HepG2 (cell line): ENCODE measurements around the gene ST8SIA1. TPM values are rescaled to one million over a fixed set of nuclear protein-coding genes. Genes with fewer than 3 reads are reported as not detected.

ENCODE experiments used
- MYC ChIP-seq: sonication (generic); formaldehyde crosslinking; IDR thresholded peaks from 2 replicates; pipeline ENCODE4 v1.9.0; 2021; ENCODE audit warnings: missing genetic modification reagents, borderline replicate concordance
- ZFP36L1 ChIP-seq: sonication (generic); formaldehyde crosslinking; IDR thresholded peaks from 2 replicates; pipeline ENCODE4 v1.8.0; 2022; ENCODE audit warnings: mild to moderate bottlenecking, missing genetic modification reagents, moderate library complexity
- polyA plus RNA-seq, 8 experiments: library from polyadenylated mRNA; depleted of rRNA in 3 of 8; stranded (reverse) in 7 of 8; unstranded in 1 of 8; fragments of >200 nt; fragmentation: Illumina TruSeq in 4 of 8; extraction: Trizol in 4 of 8; gene quantifications; 2 replicates each; pipeline versions ENCODE4 v1.2.1 to v1.2.3, GENCODE V29; 2011 to 2016; ENCODE audit warnings: low read depth in 4 of 8, missing spikeins in 1 of 8, mixed read lengths in 1 of 8; ENCODE audit not compliant: insufficient read depth in 1 of 8
- total RNA-seq, 5 experiments: library from RNA; depleted of rRNA; stranded (reverse); fragments of >200 nt; fragmentation: Illumina TruSeq; extraction: Trizol; gene quantifications; 2 replicates each; pipeline ENCODE4 v1.2.3, GENCODE V29; 2016; ENCODE audit warnings: low read depth in 1 of 5
- TF ChIP-seq, protein P1 (sequence below): sonication (generic); formaldehyde crosslinking; IDR thresholded peaks from 2 replicates; pipeline ENCODE4 v1.4.0; 2020; ENCODE audit warnings: mild to moderate bottlenecking, missing genetic modification reagents
- TF ChIP-seq, protein P2 (sequence below): sonication (generic); formaldehyde crosslinking; IDR thresholded peaks from 2 replicates; pipeline ENCODE4 v1.8.0; 2022; ENCODE audit warnings: missing genetic modification reagents, mild to moderate bottlenecking, inconsistent platforms, borderline replicate concordance
- TF ChIP-seq, protein P3 (sequence below): sonication (generic); formaldehyde crosslinking; IDR thresholded peaks from 2 replicates; pipeline ENCODE4 v1.4.0; 2020; ENCODE audit warnings: missing genetic modification reagents

The ST8SIA1 gene
- total and polyA plus RNA-seq, 2 of the 13 experiments (the other 11 are each of a cell fraction or from before 2014, with no cell fraction given): not detected

DNA sequence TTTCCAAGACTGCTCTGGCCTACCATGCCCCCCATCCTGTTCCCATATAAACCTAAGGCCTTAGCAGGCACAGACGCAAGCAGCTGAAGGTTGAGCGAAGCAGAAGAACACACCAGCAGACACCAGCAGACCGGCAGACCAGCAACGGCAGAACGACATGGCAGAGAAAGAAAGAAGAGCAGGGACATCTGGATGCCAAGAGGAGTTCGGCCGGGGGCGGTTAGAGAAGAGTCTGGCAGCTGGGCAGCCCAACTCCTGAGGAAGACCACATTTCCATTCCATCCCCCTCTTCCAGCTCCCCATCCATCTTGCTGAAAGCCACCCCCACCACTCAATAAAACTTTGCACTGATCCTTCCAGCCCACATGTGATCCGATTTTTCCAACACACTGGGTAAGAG, 5.2 kb upstream of the ST8SIA1 start (continued):
- TF ChIP-seq, protein P1, sequence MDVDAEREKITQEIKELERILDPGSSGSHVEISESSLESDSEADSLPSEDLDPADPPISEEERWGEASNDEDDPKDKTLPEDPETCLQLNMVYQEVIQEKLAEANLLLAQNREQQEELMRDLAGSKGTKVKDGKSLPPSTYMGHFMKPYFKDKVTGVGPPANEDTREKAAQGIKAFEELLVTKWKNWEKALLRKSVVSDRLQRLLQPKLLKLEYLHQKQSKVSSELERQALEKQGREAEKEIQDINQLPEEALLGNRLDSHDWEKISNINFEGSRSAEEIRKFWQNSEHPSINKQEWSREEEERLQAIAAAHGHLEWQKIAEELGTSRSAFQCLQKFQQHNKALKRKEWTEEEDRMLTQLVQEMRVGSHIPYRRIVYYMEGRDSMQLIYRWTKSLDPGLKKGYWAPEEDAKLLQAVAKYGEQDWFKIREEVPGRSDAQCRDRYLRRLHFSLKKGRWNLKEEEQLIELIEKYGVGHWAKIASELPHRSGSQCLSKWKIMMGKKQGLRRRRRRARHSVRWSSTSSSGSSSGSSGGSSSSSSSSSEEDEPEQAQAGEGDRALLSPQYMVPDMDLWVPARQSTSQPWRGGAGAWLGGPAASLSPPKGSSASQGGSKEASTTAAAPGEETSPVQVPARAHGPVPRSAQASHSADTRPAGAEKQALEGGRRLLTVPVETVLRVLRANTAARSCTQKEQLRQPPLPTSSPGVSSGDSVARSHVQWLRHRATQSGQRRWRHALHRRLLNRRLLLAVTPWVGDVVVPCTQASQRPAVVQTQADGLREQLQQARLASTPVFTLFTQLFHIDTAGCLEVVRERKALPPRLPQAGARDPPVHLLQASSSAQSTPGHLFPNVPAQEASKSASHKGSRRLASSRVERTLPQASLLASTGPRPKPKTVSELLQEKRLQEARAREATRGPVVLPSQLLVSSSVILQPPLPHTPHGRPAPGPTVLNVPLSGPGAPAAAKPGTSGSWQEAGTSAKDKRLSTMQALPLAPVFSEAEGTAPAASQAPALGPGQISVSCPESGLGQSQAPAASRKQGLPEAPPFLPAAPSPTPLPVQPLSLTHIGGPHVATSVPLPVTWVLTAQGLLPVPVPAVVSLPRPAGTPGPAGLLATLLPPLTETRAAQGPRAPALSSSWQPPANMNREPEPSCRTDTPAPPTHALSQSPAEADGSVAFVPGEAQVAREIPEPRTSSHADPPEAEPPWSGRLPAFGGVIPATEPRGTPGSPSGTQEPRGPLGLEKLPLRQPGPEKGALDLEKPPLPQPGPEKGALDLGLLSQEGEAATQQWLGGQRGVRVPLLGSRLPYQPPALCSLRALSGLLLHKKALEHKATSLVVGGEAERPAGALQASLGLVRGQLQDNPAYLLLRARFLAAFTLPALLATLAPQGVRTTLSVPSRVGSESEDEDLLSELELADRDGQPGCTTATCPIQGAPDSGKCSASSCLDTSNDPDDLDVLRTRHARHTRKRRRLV (CRISPR knock-in tag): no peak
- TF ChIP-seq ZFP36L1 (CRISPR knock-in tag) (no peak), MYC (CRISPR knock-in tag) (no peak)
- TF ChIP-seq, protein P2, sequence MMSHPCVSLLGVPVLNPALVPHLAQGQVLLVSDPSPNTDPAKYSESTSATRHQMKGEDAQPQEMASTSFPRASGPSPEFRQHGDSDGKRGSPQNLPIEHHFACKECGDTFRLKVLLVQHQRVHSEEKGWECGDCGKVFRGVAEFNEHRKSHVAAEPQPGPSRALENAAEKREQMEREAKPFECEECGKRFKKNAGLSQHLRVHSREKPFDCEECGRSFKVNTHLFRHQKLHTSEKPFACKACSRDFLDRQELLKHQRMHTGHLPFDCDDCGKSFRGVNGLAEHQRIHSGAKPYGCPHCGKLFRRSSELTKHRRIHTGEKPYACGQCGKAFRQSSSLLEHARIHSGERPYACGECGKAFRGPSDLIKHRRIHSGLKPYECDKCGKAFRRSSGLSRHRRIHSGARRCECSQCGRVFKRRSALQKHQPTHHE (CRISPR knock-in tag): no peak
- TF ChIP-seq, protein P3, sequence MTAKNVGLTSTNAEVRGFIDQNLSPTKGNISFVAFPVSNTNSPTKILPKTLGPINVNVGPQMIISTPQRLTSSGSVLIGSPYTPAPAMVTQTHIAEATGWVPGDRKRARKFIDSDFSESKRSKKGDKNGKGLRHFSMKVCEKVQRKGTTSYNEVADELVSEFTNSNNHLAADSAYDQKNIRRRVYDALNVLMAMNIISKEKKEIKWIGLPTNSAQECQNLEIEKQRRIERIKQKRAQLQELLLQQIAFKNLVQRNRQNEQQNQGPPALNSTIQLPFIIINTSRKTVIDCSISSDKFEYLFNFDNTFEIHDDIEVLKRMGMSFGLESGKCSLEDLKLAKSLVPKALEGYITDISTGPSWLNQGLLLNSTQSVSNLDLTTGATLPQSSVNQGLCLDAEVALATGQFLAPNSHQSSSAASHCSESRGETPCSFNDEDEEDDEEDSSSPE (CRISPR knock-in tag): no peak
- TF ChIP-seq, all 625 proteins: peak for 0
